ENCODE measurements around the gene EPB41L5.
"Not testable (repeated sequence)": the region's sequence is repeated elsewhere in the genome, so short reads cannot be mapped to it uniquely, and the experiment has no call there.

The EPB41L5 gene

GRCh38 chr2:120105360-120105759 is 92.5 kb downstream of the EPB41L5 start:
- DNase-seq = no peak

GRCh38 chr2:120108049-120108448 is 95.2 kb downstream of the EPB41L5 start:
- peak; percentile 22 for DNase-seq

GRCh38 chr2:120108749-120109148 is 95.9 kb downstream of the EPB41L5 start:
- no peak for DNase-seq

- DNase-seq = no peak
Observed at GRCh38 chr2:120109186-120110061, 96.5 kb downstream of the EPB41L5 start.

GRCh38 chr2:120110062-120110362 is 97.1 kb downstream of the EPB41L5 start:
- DNase-seq = no peak

- no peak for DNase-seq
Observed at GRCh38 chr2:120110507-120110906, 97.6 kb downstream of the EPB41L5 start.

GRCh38 chr2:120111193-120111592 is 98.3 kb downstream of the EPB41L5 start:
- no peak for DNase-seq

- DNase-seq = no peak
Observed at GRCh38 chr2:120118018-120118417, 105.1 kb downstream of the EPB41L5 start.

GRCh38 chr2:120118471-120118870 is 105.6 kb downstream of the EPB41L5 start:
- no peak for DNase-seq

- DNase-seq = not testable (repeated sequence)
Observed at GRCh38 chr2:120121337-120121736, 108.5 kb downstream of the EPB41L5 start.

GRCh38 chr2:120123090-120123489 is 110.2 kb downstream of the EPB41L5 start:
- no peak for DNase-seq

- DNase-seq = no peak
Observed at GRCh38 chr2:120125195-120125594, 112.3 kb downstream of the EPB41L5 start.

- no peak for DNase-seq
Observed at GRCh38 chr2:120128216-120128615, 115.3 kb downstream of the EPB41L5 start.

- DNase-seq = no peak
Observed at GRCh38 chr2:120132190-120132589, 119.3 kb downstream of the EPB41L5 start.

GRCh38 chr2:120132691-120133090 is 119.8 kb downstream of the EPB41L5 start:
- no peak for DNase-seq

GRCh38 chr2:120133572-120134244 is 120.8 kb downstream of the EPB41L5 start:
- no peak for DNase-seq

- no peak for DNase-seq
Observed at GRCh38 chr2:120134263-120134662, 121.4 kb downstream of the EPB41L5 start.

- not testable (repeated sequence) for DNase-seq
Observed at GRCh38 chr2:120135013-120135412, 122.1 kb downstream of the EPB41L5 start.

GRCh38 chr2:120140866-120141265 is 128.0 kb downstream of the EPB41L5 start:
- DNase-seq = no peak

- no peak for DNase-seq
Observed at GRCh38 chr2:120141300-120142069, 128.6 kb downstream of the EPB41L5 start.

- DNase-seq = no peak
Observed at GRCh38 chr2:120142528-120143219, 129.8 kb downstream of the EPB41L5 start.

GRCh38 chr2:120148229-120148628 is 135.4 kb downstream of the EPB41L5 start:
- DNase-seq = no peak

GRCh38 chr2:120148669-120149068 is 135.8 kb downstream of the EPB41L5 start:
- DNase-seq = no peak
